SK-N-SH treated with all-trans-retinoic acid at 6 μM for 48 hours (cell line): Measurements from ENCODE around the gene DTX3L.

ENCODE experiments used
- OSR1 ChIP-seq: fragments of 250-450 bp; sonication (Bioruptor Pico); IDR thresholded peaks from 2 replicates; pipeline ENCODE4 v1.8.0; 2022; ENCODE audit warnings: moderate library complexity, mild to moderate bottlenecking, inconsistent platforms
- PATZ1 ChIP-seq: fragments of 250-450 bp; sonication (Bioruptor Pico); IDR thresholded peaks from 2 replicates; pipeline ENCODE4 v1.8.0; 2020; ENCODE audit warnings: mild to moderate bottlenecking, moderate library complexity, borderline replicate concordance
- RARB ChIP-seq: fragments of 250-450 bp; sonication (Bioruptor Pico); IDR thresholded peaks from 2 replicates; pipeline ENCODE4 v1.8.0; 2021; ENCODE audit warnings: mild to moderate bottlenecking, moderate library complexity
- TCF4 ChIP-seq: fragments of 250-450 bp; sonication (Bioruptor Pico); IDR thresholded peaks from 2 replicates; pipeline ENCODE4 v1.8.0; 2021; ENCODE audit warnings: mild to moderate bottlenecking, moderate library complexity, borderline replicate concordance
- TSHZ2 ChIP-seq: fragments of 250-450 bp; sonication (Bioruptor Pico); IDR thresholded peaks from 2 replicates; pipeline ENCODE4 v1.5.0; 2020; ENCODE audit warnings: mild to moderate bottlenecking, moderate library complexity

- TF ChIP-seq PATZ1 (CRISPR knock-in tag) (no peak), RARB (CRISPR knock-in tag) (no peak), TCF4 (CRISPR knock-in tag) (no peak), TSHZ2 (CRISPR knock-in tag) (no peak), OSR1 (CRISPR knock-in tag) (no peak)
Measured at GRCh38 chr3:122548076-122548475, 16.1 kb upstream of the DTX3L start.
